GM18867 (cell line): ENCODE results near the gene FBXL17.

Experiments
- ATAC-seq: cut with Tn5 transposase; IDR thresholded peaks from one replicate; pipeline ENCODE4 v1.9.1; 2021; ENCODE audit warnings: mild to moderate bottlenecking, moderate library complexity; ENCODE audit not compliant: unreplicated experiment

FBXL17 gene

GRCh38 chr5:108102463-108102862, 279.4 kb downstream of the FBXL17 start:
- peak; percentile 61 for ATAC-seq

- ATAC-seq = no peak
Observed at GRCh38 chr5:108101821-108102220, 280.1 kb downstream of the FBXL17 start.

- no peak for ATAC-seq
Observed at GRCh38 chr5:108101130-108101529, 280.8 kb downstream of the FBXL17 start.

- ATAC-seq = no peak
Observed at GRCh38 chr5:108094800-108095199, 287.1 kb downstream of the FBXL17 start.

DNA sequence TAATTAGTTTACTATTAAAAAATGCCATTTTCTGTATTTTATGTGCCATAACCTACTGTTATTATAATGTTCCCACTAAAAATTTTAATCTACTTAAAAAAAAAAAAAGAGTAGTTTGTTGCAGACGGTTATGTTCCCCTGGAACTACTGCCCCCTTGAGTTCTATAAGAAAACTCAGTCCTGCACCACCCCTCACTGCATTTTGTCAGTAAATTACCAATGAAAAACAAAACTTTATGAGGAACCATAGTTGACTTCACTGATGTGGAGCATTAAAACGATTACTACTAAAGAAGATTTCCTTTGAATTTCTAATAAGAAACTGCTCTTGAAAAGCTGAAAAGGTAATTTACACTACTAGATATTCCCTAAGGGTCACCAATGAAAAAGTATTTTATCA, 288.7 kb downstream of the FBXL17 start:
- peak; percentile 58 for ATAC-seq

DNA sequence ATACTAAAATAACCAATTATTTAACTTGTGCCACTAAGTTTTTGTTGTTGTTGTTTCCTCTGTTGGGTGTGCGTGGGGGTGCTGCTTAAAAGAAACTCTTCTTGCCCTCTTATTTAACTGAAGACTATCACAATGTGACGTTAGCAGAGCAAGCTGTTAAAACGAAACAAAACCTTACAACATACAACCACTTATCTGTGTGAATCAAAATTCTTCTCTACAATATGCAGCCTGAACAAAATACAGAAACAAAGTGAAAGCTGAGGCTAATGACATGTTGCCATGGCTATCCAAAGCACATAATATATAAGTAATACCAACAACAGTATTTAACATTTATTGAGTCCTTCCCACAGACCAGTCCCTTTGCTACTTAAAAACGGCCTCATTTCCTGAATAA, 291.0 kb downstream of the FBXL17 start:
- no peak for ATAC-seq

GRCh38 chr5:108084105-108084504, 297.8 kb downstream of the FBXL17 start:
- ATAC-seq = no peak

GRCh38 chr5:108083232-108083631, 298.7 kb downstream of the FBXL17 start:
- no peak for ATAC-seq

GRCh38 chr5:108081707-108082106, 300.2 kb downstream of the FBXL17 start:
- ATAC-seq = no peak

DNA sequence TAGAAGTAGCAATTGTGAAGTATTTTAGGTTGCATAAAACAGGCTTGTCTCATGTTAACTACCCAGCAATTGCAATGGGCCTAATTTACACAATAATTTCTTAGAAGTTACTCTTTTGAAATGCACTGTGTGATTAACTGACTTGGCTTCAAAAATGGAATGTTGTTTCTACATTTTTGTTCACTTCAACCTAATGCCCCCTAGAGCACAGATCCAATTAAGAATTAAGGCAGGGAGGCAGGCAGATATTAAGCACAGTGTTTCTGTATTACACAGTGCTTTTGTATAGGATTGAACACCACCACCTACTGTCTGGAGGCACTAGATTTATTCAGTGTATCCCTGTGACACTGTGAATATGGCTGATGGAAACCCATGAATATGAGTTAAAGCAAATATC, 302.1 kb downstream of the FBXL17 start:
- no peak for ATAC-seq

DNA sequence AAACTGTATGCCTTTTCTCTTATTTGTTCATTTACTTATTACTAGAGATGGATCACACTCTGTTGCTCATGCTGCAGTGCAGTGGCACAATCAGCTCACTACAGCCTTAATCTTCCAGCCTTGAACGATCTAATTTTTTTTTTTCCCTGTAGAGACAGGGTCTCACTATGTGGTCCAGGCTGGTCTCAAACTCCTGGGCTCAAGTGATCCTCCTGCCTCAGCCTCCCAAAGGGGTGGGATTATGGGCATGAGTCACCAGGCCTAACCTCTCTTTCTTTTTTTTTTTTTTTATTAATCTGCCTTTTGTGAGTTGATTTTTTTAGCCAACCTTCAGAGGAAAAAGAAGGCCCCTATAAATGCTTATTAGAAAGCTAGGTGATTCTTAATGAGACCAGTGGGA, 303.0 kb downstream of the FBXL17 start:
- ATAC-seq = no peak

DNA sequence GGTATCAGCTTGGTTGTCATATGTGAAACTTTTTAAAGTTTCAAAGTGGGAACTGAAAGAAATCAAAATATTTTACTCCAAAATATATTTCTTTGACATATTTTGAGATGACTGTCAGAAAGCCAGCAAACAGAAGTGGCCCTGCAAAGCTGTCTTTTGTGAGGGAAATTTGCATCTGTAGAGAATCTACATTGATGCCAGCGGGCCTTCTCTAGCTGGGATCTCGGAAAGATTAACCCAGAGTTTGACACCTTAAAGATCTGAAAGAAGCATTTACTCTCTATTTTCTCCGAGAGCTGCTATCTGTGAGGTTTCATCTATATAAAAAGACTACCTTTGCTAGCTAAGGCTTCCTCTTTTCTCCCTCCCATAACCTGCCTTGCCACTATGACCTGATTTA, 303.6 kb downstream of the FBXL17 start:
- no peak for ATAC-seq

DNA sequence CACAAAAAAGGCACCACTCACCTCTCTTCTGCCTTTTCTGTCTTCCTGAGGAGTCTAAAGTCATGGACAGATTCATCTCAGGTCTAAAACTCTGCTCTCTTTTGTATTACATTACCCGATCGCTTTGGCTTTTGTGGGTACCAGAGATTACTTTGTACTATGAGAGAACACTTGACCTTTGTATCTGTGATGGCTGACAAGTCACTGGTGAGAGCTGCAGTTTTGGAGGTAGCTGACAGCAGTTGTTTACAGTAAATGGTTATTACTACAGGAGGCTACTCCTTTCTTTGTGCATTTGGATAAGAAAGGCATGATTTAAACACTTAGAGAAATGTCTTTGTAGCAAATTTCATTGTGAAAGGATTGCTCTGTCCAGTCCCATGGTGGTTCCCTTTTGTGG, 307.3 kb downstream of the FBXL17 start:
- no peak for ATAC-seq

GRCh38 chr5:108064302-108064701, 317.6 kb downstream of the FBXL17 start:
- no peak for ATAC-seq

GRCh38 chr5:108061941-108062340, 320.0 kb downstream of the FBXL17 start:
- no peak for ATAC-seq

- ATAC-seq = no peak
Observed at GRCh38 chr5:108060340-108060739, 321.6 kb downstream of the FBXL17 start.

- ATAC-seq = no peak
Observed at GRCh38 chr5:108059334-108059733, 322.6 kb downstream of the FBXL17 start.

- no peak for ATAC-seq
Observed at GRCh38 chr5:108054349-108054748, 327.5 kb downstream of the FBXL17 start.

- ATAC-seq = no peak
Observed at GRCh38 chr5:108046955-108047670, 334.8 kb downstream of the FBXL17 start.

GRCh38 chr5:108036482-108036881, 345.4 kb downstream of the FBXL17 start:
- no peak for ATAC-seq

DNA sequence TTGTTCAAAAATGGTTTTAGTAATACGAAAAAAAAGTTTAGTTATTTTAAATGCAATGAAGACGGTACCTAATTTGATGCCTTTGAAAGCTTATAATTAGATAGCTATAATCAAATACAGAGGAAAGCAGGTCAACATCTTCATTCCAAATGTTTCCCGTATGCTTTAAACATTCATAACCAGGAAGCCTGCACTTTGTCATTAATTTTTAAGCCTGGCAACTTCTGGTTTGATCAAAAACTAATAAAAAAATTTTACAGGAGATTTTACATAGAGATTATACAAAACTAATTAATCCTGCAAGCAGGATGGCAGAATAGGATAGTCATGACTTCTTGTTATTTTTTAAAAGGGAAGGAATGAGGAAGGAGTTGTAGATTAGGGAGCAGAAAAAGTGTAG, 353.0 kb downstream of the FBXL17 start:
- no peak for ATAC-seq

GRCh38 chr5:108028412-108028811, 353.5 kb downstream of the FBXL17 start:
- ATAC-seq = no peak

- ATAC-seq = no peak
Observed at GRCh38 chr5:108025957-108026356, 355.9 kb downstream of the FBXL17 start.
